Inflammatory macrophage (primary cell): ENCODE data around the gene TBC1D20.

ENCODE experiments used
- DNase-seq, 2 donors: peaks; one replicate each; pipeline ENCODE4 v3.0.0-alpha.2; 2020 to 2022

TBC1D20 gene

GRCh38 chr20:418858-419365, 43.4 kb downstream of the TBC1D20 start:
- no peak for DNase-seq

- DNase-seq: no peak
Observed at GRCh38 chr20:417801-418342, 44.5 kb downstream of the TBC1D20 start.

- no peak for DNase-seq
Observed at GRCh38 chr20:416950-417800, 45.2 kb downstream of the TBC1D20 start.

- DNase-seq: no peak
Observed at GRCh38 chr20:415820-416322, 46.5 kb downstream of the TBC1D20 start.

GRCh38 chr20:414161-414560, 48.2 kb downstream of the TBC1D20 start:
- no peak for DNase-seq

- no peak for DNase-seq
Observed at GRCh38 chr20:412081-412480, 50.3 kb downstream of the TBC1D20 start.

- DNase-seq: no peak
Observed at GRCh38 chr20:409697-410559, 52.4 kb downstream of the TBC1D20 start.

GRCh38 chr20:408843-409696, 53.3 kb downstream of the TBC1D20 start:
- DNase-seq: no peak

GRCh38 chr20:407953-408842, 54.1 kb downstream of the TBC1D20 start, which contains the start of gene RBCK1:
RBCK1 (plus strand) TSS chr20:408299; CDS start chr20:408758, 459 bp downstream.
- DNase-seq: peak; percentile 79 to 84

GRCh38 chr20:407133-407952, 55.0 kb downstream of the TBC1D20 start:
- peak; percentile 52 to 70 for DNase-seq

- no peak for DNase-seq
Observed at GRCh38 chr20:406200-407132, 55.9 kb downstream of the TBC1D20 start.

GRCh38 chr20:404088-404487, 58.2 kb downstream of the TBC1D20 start:
- no peak for DNase-seq

GRCh38 chr20:403582-403957, 58.8 kb downstream of the TBC1D20 start:
- no peak for DNase-seq

GRCh38 chr20:402898-403581, 59.3 kb downstream of the TBC1D20 start:
- no peak for DNase-seq

- DNase-seq: no peak
Observed at GRCh38 chr20:402496-402885, 59.8 kb downstream of the TBC1D20 start.

GRCh38 chr20:401682-402495, 60.4 kb downstream of the TBC1D20 start:
- no peak for DNase-seq
